ENCODE results near the gene FOXA1. TPM values are rescaled to one million over a fixed set of nuclear protein-coding genes. Genes with fewer than 3 reads are reported as not detected.

FOXA1 gene
- total and polyA plus RNA-seq, 2 of the 8 experiments (the other 6 are each of a cell fraction or from before 2014, with no cell fraction given), result 0.08 to 0.20 TPM

GRCh38 chr14:37591941-37592481 is 3.0 kb downstream of the FOXA1 start:
- Histone ChIP-seq H3K56ac (replicated peaks; ENCODE audit: insufficient read length, low read depth, low read length) (no peak overlapping the region), H4K20me1 (replicated peaks in 1 of 2; ENCODE audit: control insufficient read depth in 1 of 2, insufficient read depth in 2 of 2, low read length in 2 of 2) (peaks cover 12 to 18% of the 10 kb centered on the region in 2 experiments), H2AFZ (ENCODE audit: low read length) (no peak overlapping the region), H3K14ac (ENCODE audit: insufficient read length) (no peak overlapping the region), H2BK12ac (ENCODE audit: low read depth, low read length) (no peak overlapping the region), H3K23me2 (ENCODE audit: low read depth, low read length) (peaks cover 7% of the 10 kb centered on the region; the same call in 1 of the 2 replicates), H2BK15ac (ENCODE audit: low read length) (no peak overlapping the region), H3K23ac (ENCODE audit: insufficient read length) (no peak overlapping the region), H3K4me3 (ENCODE audit: extremely low read depth in 1 of 4, insufficient read depth in 2 of 4, low read depth in 3 of 4, low read length in 4 of 4) (peak overlapping the region; percentile 7 to 50 (median 14); a peak in 7 of 8 replicates), H3K79me2 (ENCODE audit: control insufficient read depth in 1 of 2, insufficient read depth in 2 of 2, low read length in 2 of 2) (no peaks in the 10 kb centered on the region), H4K5ac (ENCODE audit: insufficient read length, low read depth, low read length) (no peak overlapping the region), H2BK20ac (ENCODE audit: low read length) (no peak overlapping the region), H3K18ac (ENCODE audit: extremely low read depth, low read length) (no peak overlapping the region), H2AK5ac (ENCODE audit: low read depth, low read length) (no peak overlapping the region), H3K79me1 (ENCODE audit: low read depth, low read length) (no peaks in the 10 kb centered on the region), H3K9me3 (ENCODE audit: insufficient read depth in 2 of 2, low read depth in 1 of 2, low read length in 1 of 2) (no peaks in the 10 kb centered on the region), H3K27me3 (replicated peaks in 1 of 4; ENCODE audit: control insufficient read depth in 3 of 4, extremely low read depth in 1 of 4, insufficient read depth in 3 of 4, low read length in 3 of 4) (peaks cover 63 to 99% (median 82%) of the 10 kb centered on the region in 4 experiments), H2BK120ac (replicated peaks; ENCODE audit: low read depth, low read length) (no peak overlapping the region), H3K4me2 (ENCODE audit: insufficient read depth in 1 of 2, low read depth in 2 of 2, low read length in 2 of 2) (peak overlapping the region; percentile 72 to 76), H4K91ac (replicated peaks; ENCODE audit: insufficient read length, low read length) (no peak overlapping the region), H3K4ac (replicated peaks; ENCODE audit: insufficient read length, low read depth, low read length) (no peak overlapping the region), H3K27ac (ENCODE audit: low read depth, low read length) (no peak overlapping the region), H3K9ac (replicated peaks in 1 of 4; ENCODE audit: extremely low read depth in 1 of 4, low read depth in 3 of 4, low read length in 3 of 4) (no peak overlapping the region), H2BK5ac (ENCODE audit: low read depth, low read length) (no peak overlapping the region), H4K8ac (ENCODE audit: extremely low read depth, insufficient read depth, low read length) (peak overlapping the region; percentile 20), H3K4me1 (replicated peaks in 1 of 4; ENCODE audit: control insufficient read depth in 3 of 4, insufficient read depth in 4 of 4, low read length in 3 of 4) (peaks cover 0 to 25% (median 5%) of the 10 kb centered on the region in 4 experiments; a peak in 6 of 7 replicates), H3K36me3 (ENCODE audit: control insufficient read depth in 2 of 4, insufficient read depth in 4 of 4, low read length in 3 of 4) (no peaks in the 10 kb centered on the region)
- FAIRE-seq (no peak), DNase-seq (ENCODE audit: low read depth in 1 of 2, low spot score in 2 of 2) (peak in 1 of 2 experiments; percentile 82)
- POLR2A ChIA-PET (ENCODE audit: partially characterized antibody), result interaction anchor here (1.0 kb wide), 1 partner anchor 8 kb away, joined by 5 read pairs; no protein-coding TSS in a partner anchor
- CTCF ChIA-PET (ENCODE audit: partially characterized antibody), result interaction anchor here (0.7 to 1.9 kb wide), 23 partner anchors 9 to 1067 kb away, joined by 3 to 14 read pairs (median 4); no protein-coding TSS in a partner anchor
- 3% methylated on average over 50 of the region's 58 CpGs; no CpG with 5 or more reads in 1 of the 2 experiments for WGBS, 2 experiments (ENCODE audit: extremely low coverage in 1 of 2, insufficient coverage in 1 of 2, insufficient read length in 1 of 2, insufficient replicate concordance in 2 of 2, low coverage in 1 of 2, low lambda C conversion rate in 2 of 2, missing lambda C conversion rate in 1 of 2)
- TF ChIP-seq KDM1A (IDR thresholded peaks at IDR 0.05; ENCODE audit: borderline replicate concordance, low read length) (no peak), NRF1 (IDR thresholded peaks at IDR 0.05; ENCODE audit: low read depth, low read length) (no peak), SAP30 (IDR thresholded peaks at IDR 0.05; ENCODE audit: insufficient read depth, insufficient replicate concordance, low read length) (no peak), RXRA (IDR thresholded peaks at IDR 0.05; ENCODE audit: insufficient read depth, low read depth, low read length) (no peak), SP4 (IDR thresholded peaks at IDR 0.05; ENCODE audit: low read length) (no peak), FOSL1 (IDR thresholded peaks at IDR 0.05; ENCODE audit: insufficient read depth, low read depth, low read length) (no peak), TEAD4 (IDR thresholded peaks at IDR 0.05; ENCODE audit: low read depth, low read length) (no peak), NANOG (IDR thresholded peaks at IDR 0.05; ENCODE audit: insufficient read depth, low read depth, low read length, poor library complexity, severe bottlenecking) (no peak), MAFK (IDR thresholded peaks at IDR 0.05; ENCODE audit: low read depth, low read length) (no peak), SIX5 (IDR thresholded peaks at IDR 0.05; ENCODE audit: low read depth, low read length) (no peak), ATF3 (IDR thresholded peaks at IDR 0.05; ENCODE audit: insufficient read depth, low read depth, low read length) (no peak), TBP (IDR thresholded peaks at IDR 0.05; ENCODE audit: low read depth, low read length) (no peak), EZH2 (IDR thresholded peaks at IDR 0.05; ENCODE audit: low read depth, low read length, severe bottlenecking) (peak; percentile 88)
